GM21515 (cell line): Measurements from ENCODE around the gene BEAN1.

Experiments
- ATAC-seq: cut with Tn5 transposase; IDR thresholded peaks from one replicate; pipeline ENCODE4 v1.9.1; 2021; ENCODE audit not compliant: unreplicated experiment

The BEAN1 gene

GRCh38 chr16:66519482-66520373 lies 92.6 kb downstream of the BEAN1 start:
- no peak for ATAC-seq

GRCh38 chr16:66520406-66521170 lies 93.5 kb downstream of the BEAN1 start:
- no peak for ATAC-seq

GRCh38 chr16:66521252-66521713 lies 94.2 kb downstream of the BEAN1 start:
- no peak for ATAC-seq

- peak; percentile 60 for ATAC-seq
These were observed 95.1 kb downstream of the BEAN1 start for GRCh38 chr16:66521951-66522771.

- no peak for ATAC-seq
These were observed 95.9 kb downstream of the BEAN1 start for GRCh38 chr16:66522816-66523590.

GRCh38 chr16:66523861-66524354 lies 96.8 kb downstream of the BEAN1 start:
- ATAC-seq, result peak; percentile 50

GRCh38 chr16:66524601-66525164 lies 97.6 kb downstream of the BEAN1 start:
- ATAC-seq, result peak; percentile 51

- no peak for ATAC-seq
These were observed 98.5 kb downstream of the BEAN1 start for GRCh38 chr16:66525396-66526180.

GRCh38 chr16:66528294-66528693 lies 101.2 kb downstream of the BEAN1 start:
- ATAC-seq, result no peak

- no peak for ATAC-seq
These were observed 102.4 kb downstream of the BEAN1 start for GRCh38 chr16:66529475-66529874.
